SU-DHL-6 (cell line): Measurements from ENCODE around the gene MROH2A.

ENCODE experiments used
- CTCF ChIP-seq: fragments of 200-600 bp; sonication (generic); IDR thresholded peaks from one replicate; pipeline ENCODE4 v1.5.1; 2017; ENCODE audit warnings: antibody characterized with exemption, mild to moderate bottlenecking, low read length, moderate library complexity; ENCODE audit not compliant: insufficient read depth, poor library complexity, severe bottlenecking
- EZH2phosphoT487 ChIP-seq: fragments of 200-600 bp; sonication (generic), shearing (Covaris generic); conservative IDR thresholded peaks from 2 replicates; pipeline ENCODE4 v1.6.1; 2018; ENCODE audit warnings: mild to moderate bottlenecking, antibody characterized with exemption, low read length, moderate library complexity, mixed read lengths

- TF ChIP-seq CTCF: no peak
- TF ChIP-seq EZH2phosphoT487: no peak
These were observed 88.3 kb downstream of the MROH2A start for GRCh38 chr2:233866479-233866878.
